Adrenal gland (tissue), 5 donors: Measurements from ENCODE around the gene CXCL13.

Experiments
- POLR2A ChIP-seq, 2 donors: fragments of 450-650 bp; IDR thresholded peaks; one replicate each; pipeline ENCODE4 v1.6.1; 2017; ENCODE audit warnings: antibody characterized with exemption in 2 of 2, mild to moderate bottlenecking in 2 of 2, moderate library complexity in 1 of 2
- TF ChIP-seq, protein P1 (sequence below), 6 experiments: fragments of 450-650 bp in 4 of 6; fragments of 200-600 bp in 2 of 6; sonication (generic) in 1 of 6; IDR thresholded peaks; 1 replicate in 5 of 6; 2 replicates in 1 of 6; pipeline versions ENCODE4 v1.5.1 to v1.8.0; 2016 to 2021; ENCODE audit warnings: antibody characterized with exemption in 6 of 6, mild to moderate bottlenecking in 2 of 6, moderate library complexity in 1 of 6
- donor health status: DM: no; HTN: no; CAD: no.

DNA sequence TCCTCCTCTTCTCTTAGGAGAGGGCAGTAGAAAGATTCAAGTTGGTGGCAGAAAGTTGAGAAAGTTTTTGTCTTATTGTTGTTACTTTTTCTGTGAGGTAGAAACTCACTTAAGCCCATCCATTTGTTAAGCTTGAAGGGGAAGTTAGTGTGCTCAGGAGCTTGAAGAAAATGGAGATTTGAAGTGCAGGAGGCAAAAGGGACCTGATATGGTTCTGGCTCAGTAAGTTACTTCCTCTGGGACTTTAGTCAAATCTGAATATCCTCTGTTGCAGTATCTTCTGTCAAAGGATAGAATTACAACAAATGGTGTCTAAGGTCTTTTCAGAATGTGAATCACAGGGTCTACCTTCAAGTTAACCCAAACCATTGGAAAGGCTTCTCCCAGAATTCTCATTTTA, 46.2 kb downstream of the CXCL13 start:
- TF ChIP-seq, protein P1, sequence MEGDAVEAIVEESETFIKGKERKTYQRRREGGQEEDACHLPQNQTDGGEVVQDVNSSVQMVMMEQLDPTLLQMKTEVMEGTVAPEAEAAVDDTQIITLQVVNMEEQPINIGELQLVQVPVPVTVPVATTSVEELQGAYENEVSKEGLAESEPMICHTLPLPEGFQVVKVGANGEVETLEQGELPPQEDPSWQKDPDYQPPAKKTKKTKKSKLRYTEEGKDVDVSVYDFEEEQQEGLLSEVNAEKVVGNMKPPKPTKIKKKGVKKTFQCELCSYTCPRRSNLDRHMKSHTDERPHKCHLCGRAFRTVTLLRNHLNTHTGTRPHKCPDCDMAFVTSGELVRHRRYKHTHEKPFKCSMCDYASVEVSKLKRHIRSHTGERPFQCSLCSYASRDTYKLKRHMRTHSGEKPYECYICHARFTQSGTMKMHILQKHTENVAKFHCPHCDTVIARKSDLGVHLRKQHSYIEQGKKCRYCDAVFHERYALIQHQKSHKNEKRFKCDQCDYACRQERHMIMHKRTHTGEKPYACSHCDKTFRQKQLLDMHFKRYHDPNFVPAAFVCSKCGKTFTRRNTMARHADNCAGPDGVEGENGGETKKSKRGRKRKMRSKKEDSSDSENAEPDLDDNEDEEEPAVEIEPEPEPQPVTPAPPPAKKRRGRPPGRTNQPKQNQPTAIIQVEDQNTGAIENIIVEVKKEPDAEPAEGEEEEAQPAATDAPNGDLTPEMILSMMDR (IDR thresholded peaks at IDR 0.05), result no peak
- no peak for TF ChIP-seq POLR2A (IDR thresholded peaks at IDR 0.05)
